HG02571 (cell line): ENCODE data around the gene IGF2BP3.
"Not testable (repeated sequence)": the region's sequence is repeated elsewhere in the genome, so short reads cannot be mapped to it uniquely, and the experiment has no call there.

ENCODE experiments used
- ATAC-seq: cut with Tn5 transposase; IDR thresholded peaks from one replicate; pipeline ENCODE4 v1.9.1; 2021; ENCODE audit warnings: mild to moderate bottlenecking, moderate library complexity; ENCODE audit not compliant: unreplicated experiment

IGF2BP3 gene

DNA sequence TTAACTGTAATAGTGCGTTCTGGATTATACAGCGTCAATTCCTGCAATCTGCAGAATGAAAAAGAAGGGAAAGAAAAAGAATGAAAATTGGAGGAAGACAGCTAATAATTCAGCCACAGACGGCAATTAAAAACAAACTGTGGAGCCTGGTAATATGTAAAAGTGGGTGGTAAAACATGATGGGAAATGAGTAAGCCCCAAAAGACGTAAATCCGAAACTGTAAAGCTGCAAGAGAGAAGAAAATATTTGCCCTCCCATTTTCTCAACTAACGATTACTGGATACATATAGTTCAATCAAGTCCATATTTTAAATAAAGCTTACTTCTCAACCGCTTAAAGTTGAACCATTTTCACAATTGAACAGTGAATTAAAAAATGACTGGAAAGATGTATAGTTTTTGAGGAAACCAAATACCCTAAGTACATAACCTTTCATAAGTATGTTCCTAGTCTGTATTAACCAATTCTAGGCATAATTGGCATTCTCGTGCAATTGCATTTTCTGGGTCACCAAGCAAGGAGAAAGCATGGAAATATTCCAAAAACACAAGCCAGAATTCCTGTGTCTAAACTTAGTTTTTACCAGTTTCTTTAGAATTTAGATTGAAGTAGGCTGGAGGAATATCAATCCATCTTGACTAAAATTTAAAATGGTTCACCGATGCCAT is 126.3 kb downstream of the IGF2BP3 start:
- no peak for ATAC-seq

DNA sequence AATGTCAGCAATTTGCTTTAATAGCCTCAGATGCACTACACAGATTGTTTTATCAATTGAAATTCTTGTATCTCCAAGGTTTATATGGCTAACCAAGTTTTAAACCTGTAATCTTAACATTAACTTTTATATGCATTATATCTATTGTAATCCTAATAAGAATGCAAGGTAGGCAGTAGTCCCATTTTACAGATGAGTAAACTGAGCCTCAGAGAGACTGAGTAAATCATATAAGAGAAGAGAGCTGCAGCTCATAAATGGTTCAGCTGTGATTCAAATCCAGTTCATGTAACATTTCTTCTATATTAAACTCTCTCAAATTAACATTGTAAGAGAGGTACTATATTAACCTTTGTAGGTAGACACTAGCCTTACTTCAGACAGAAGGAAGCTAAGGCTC is 127.2 kb downstream of the IGF2BP3 start:
- ATAC-seq, result no peak

DNA sequence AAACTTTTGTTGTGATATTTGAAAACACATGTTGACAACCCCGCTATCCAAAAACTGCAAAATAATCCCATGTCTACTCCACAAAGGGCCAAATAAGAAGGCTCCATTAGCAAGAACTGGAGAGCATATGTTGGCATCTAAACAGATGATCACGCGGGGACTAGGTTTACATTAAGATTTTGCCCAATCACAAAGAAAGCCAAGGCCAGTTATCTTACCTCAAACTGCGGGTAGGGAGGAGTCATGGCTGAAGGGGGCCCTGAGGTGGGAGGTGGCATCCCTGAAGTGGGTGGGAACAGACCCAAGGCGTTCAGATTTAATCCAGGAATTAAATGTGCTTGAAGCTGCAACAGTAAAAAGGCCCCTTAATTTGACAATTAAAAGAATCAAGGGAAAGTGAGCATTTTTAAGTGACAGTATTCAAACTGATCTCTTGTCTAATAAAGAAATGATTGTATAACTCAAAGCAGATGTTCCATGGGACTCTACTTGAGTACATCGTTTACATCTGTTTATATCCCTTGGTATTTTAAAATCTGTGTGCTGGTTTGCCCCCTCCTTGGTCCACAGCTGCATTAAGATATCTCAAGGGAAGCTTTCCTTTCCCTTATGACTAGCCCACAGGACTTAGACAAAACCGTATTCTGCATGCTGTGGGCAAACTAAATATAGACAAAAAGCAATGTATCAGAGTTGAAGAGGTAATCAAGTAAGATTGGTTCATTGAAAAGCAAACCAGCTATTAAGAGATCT is 128.3 kb downstream of the IGF2BP3 start:
- ATAC-seq, result no peak

DNA sequence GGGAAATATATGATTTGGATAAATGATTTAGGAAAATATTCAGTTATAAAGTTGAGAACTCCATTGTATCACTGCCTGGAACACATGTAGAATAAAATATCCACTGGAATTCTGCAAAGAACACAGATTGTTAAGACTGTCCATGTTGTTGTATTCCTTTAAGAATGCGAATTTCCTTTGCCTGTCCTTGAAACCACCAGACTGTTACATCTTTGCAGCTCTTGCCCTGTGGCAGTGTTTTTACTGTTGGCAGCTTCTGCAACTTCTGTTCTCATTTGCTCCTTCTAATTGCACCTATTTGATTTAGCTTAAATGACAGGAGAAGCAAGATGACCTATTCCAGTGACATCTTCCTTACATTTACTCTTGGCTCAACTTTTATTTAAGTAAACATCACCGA is 131.4 kb downstream of the IGF2BP3 start:
- ATAC-seq, result no peak

DNA sequence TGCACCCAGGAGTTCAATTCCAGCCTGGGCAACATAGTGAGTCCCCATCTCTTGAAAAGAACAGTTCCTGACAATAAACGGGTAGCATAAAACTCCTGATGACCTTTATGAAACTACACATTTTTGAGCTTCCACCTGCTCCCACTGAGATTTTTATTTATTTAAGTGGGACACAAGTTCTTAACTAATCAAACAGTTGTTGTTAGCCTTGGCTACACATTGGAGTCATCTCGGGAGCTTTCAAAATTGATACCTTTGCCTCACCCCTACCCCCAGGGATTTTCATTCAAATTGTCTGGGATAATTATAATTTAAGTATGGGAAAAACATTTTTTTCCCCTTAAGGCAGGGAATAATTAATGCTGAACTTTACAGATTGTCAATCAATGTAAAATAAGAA is 131.9 kb downstream of the IGF2BP3 start:
- ATAC-seq, result no peak

GRCh38 chr7:23337374-23337773 is 132.9 kb downstream of the IGF2BP3 start:
- no peak for ATAC-seq

- ATAC-seq, result no peak
Observed at GRCh38 chr7:23336799-23337283, 133.4 kb downstream of the IGF2BP3 start.

DNA sequence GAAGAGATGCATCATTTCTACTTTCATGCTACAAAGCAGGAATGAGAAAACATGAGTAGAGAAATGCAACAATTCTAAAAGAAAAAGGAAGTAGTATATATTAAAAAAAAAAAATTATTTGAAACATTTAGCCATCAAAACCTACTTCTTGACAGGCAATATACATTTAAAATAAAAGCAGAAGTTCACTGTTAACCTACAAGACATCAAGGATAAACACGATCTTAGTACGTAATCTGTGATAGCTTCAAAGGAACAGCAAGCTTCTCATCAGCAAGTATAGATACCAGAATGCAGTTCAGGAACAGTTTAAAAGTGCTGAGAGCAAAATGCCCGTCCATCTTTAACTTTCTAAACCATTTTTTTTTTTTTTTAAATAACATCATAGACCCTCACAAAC is 134.2 kb downstream of the IGF2BP3 start:
- no peak for ATAC-seq

DNA sequence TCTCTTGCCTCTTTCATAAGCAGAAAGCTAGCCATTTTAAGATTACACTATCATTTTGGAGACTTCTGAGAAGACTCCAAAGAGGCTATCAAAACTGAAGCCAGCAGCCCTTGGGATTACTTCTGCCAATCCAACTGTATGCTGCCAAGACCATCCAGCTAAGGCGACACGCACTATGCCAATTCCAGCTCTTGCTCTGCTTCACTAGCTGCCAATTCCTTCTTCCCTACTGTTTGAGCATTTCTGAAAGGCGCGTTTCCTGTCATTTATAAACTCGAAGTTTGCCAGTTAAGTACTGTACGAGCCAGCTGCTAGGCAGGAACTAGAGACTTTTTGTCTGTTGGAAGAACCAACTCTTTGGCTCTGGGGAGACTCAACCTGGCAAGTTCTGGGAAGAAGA is 134.7 kb downstream of the IGF2BP3 start:
- ATAC-seq, result no peak

- ATAC-seq, result no peak
Observed at GRCh38 chr7:23335136-23335535, 135.2 kb downstream of the IGF2BP3 start.

DNA sequence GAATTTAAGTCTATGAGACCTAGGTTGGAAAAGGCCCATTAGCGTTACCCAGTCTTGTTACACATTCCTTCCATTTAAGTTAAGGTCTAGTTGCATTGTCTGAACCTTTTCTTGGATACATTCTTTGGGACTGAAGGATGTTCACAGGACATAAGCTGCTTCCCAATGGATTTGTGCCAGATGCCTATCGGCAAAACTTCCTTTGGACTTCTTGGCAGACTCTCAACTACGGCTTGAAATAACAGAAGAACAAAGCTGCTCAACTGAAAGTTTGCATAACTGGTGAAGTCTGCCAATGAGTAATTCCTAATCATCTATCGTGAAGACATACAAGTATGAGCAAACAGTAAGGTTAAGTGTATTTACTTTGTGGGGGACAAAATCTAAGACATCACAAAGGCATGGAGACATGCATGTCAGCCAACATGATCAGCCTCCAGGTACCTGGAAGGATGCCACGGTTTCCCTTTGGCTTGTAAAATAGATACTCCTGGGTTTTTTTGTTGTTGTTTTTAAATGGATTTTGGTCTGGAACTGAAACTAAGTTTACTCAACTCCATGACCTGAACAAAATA is 135.7 kb downstream of the IGF2BP3 start:
- no peak for ATAC-seq

DNA sequence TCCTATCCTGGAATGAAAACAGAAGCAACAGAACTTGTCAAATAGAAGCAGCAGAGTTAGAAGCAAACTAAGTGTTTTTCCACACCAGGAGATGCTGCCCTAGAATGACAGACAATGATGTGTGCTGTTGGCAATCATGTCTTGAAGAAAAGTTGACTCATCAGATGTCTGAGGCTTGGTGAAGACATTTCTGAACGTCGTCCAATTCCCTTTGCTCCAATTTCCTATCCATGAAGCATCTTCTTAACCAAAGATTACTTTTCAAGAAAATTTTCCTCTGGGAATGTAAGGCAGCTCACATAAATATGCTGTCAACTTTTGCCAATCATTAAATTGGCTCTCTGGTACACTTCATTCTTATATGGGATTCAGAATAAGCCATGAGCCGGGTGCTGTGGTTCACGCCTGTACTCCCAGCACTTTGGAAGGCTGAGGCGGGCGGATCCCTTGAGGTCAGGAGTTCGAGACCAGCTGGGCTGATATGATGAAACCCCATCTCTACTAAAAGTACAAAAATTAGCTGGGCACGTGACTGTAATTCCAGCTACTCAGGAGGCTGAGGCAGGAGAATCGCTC is 136.5 kb downstream of the IGF2BP3 start:
- no peak for ATAC-seq

DNA sequence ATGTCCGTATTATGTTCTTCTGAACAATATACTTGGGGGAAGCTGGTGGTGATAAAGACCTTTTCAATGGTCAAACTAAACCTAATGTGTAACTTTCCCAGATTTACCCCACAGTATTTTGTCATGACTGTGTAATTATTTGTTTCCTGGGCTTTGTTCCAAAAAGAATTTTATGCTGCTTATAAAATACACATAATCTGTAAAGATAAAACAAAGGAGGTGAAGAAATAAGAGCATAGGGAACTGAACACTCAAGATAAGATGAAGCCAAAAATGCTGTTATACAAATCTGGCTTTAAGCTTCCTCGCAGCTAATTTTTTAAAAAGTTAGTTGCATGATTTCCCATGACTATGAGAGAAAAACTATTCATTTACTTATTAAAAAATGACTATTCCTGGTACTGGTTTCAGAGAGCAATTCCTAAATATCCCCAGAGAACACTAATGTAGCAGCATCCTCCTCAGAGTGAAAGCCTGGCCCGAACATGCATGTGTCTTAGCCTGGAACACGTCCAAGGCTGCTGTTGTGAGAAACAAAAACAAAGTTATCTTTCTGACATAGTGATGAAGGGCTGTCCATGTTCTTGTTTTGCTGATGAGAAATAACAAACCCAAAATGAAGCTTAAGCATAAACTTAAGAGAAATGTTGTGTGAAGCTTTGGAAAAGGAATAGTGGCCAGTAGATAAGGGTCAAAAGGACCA is 137.2 kb downstream of the IGF2BP3 start:
- ATAC-seq, result no peak

GRCh38 chr7:23332193-23332592 is 138.1 kb downstream of the IGF2BP3 start:
- ATAC-seq, result no peak

GRCh38 chr7:23331132-23331531 is 139.2 kb downstream of the IGF2BP3 start:
- ATAC-seq, result no peak

DNA sequence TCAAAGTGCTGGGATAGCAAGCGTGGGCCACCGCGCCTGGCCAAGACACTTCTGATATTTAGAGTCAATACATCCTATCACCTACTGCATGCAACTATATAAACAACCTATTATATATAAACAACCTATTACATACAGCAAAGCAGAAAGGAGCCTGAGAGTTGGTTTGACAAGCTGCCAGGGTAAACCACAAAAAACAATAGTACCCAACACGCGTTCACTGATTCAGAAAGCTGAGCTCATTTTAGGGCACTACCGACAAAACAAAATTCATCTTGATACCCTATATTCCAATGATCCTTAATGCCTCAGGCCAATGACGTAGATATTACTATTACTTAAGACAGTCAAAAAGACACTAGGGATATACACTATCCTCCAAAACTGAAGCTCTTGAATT is 154.9 kb downstream of the IGF2BP3 start:
- no peak for ATAC-seq

DNA sequence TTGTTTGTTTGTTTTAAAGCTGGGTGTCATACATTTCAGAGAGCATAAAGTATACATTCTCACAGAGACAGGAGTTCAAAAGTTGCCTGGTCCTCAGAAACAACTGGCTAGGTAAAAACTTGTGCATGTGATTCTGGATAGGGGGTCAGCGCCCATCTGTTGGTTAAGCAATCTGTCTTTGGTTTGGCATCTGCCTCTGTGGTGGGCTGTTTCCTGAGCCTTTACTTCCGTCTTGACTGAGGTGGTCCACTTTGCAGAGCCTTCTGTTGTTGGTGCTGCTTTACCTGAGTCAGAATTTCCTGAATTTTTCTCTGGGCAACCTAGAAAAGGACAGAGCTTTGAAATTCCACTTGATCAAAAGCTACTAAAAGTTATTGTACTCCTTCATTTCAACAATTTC is 158.2 kb downstream of the IGF2BP3 start:
- ATAC-seq, result not testable (repeated sequence)

DNA sequence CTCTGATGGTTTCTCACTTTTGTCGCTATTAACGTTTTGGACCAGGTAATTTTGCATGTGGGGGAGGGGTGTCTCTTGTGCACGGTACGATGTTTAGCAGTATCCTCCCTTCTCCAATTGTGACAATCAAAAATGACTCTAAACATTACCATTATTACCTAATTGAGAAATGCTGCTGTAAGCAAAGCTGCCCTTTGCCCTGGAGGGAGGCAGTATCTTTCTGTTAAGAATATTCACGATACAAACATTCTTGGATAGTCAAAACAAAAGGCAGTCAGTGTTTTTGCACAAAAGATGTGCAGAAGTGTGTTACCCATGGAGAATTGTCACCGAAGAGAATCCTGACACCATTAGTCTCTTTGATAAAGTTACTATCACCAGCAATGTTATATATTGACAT is 161.5 kb downstream of the IGF2BP3 start:
- ATAC-seq, result no peak

- ATAC-seq, result no peak
Observed at GRCh38 chr7:23306936-23307521, 163.3 kb downstream of the IGF2BP3 start.

DNA sequence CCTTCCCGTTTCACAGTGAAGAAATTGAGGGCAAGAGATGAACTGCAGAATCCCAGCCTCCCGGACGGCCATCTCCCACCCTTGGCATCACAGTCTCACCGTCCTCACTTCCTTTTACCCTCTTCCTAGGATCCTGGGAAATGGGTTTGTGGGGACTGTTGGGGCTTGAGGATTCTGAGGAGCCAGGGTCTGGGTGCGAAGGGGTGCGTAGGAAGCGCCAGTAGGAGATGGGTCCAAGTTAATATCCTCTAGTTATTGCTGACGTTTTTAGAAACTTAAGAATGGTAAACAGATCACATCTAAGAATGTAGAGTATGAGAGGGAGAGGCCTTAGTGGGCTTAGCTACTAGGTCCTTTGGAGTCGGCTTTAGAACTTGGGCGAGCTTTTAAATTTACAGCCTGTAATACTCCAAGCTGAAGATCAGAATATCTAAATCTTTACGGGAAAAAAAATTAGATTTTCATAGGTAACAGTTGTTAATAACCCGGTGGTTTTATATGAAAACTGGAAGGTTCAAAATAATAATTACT is 170.5 kb downstream of the IGF2BP3 start:
- no peak for ATAC-seq
